NCI-H146 treated with DMSO at 0.1 percent for 48 hours (cell line): ENCODE data around the gene TCEANC2.
A peak's percentile ranks its signal among the peaks of the same experiment; 100 is the strongest.
"Not testable (repeated sequence)": the region's sequence is repeated elsewhere in the genome, so short reads cannot be mapped to it uniquely, and the experiment has no call there.

Experiments
- DNase-seq: peaks from one replicate; lab custom pipeline; 2025; ENCODE audit not compliant: unreplicated experiment; lab: John Stamatoyannopoulos, UW

Gene TCEANC2

GRCh38 chr1:54024811-54025210, 28.6 kb upstream of the TCEANC2 start:
- DNase-seq = not testable (repeated sequence)

GRCh38 chr1:54027848-54028247, 25.6 kb upstream of the TCEANC2 start:
- DNase-seq = peak; percentile 33

GRCh38 chr1:54028306-54029251, 24.8 kb upstream of the TCEANC2 start:
- peak; percentile 10 for DNase-seq

GRCh38 chr1:54037476-54037875, 15.9 kb upstream of the TCEANC2 start:
- no peak for DNase-seq

- DNase-seq = no peak
Observed at GRCh38 chr1:54041806-54042205, 11.6 kb upstream of the TCEANC2 start.

- no peak for DNase-seq
Observed at GRCh38 chr1:54045496-54045895, 7.9 kb upstream of the TCEANC2 start.

GRCh38 chr1:54046671-54047383, 6.6 kb upstream of the TCEANC2 start:
- DNase-seq = peak; percentile 78

- no peak for DNase-seq
Observed at GRCh38 chr1:54047384-54048305, 5.8 kb upstream of the TCEANC2 start.

- DNase-seq = not testable (repeated sequence)
Observed at GRCh38 chr1:54050435-54050834, 3.0 kb upstream of the TCEANC2 start.

- peak; percentile 43 for DNase-seq
Observed at GRCh38 chr1:54051933-54052430, 1.4 kb upstream of the TCEANC2 start.

- peak; percentile 38 for DNase-seq
Observed at GRCh38 chr1:54052431-54052933, 926 bp upstream of the TCEANC2 start.

- DNase-seq = peak; percentile 24
Observed at GRCh38 chr1:54053745-54054437, 483 bp downstream of the TCEANC2 start.

GRCh38 chr1:54054438-54054749, 986 bp downstream of the TCEANC2 start:
- no peak for DNase-seq

- no peak for DNase-seq
Observed at GRCh38 chr1:54064299-54064698, 10.9 kb downstream of the TCEANC2 start.

- no peak for DNase-seq
Observed at GRCh38 chr1:54069791-54070170, 16.4 kb downstream of the TCEANC2 start.

- peak; percentile 39 for DNase-seq
Observed at GRCh38 chr1:54070171-54070837, 16.9 kb downstream of the TCEANC2 start.

- DNase-seq = no peak
Observed at GRCh38 chr1:54077359-54077758, 24.0 kb downstream of the TCEANC2 start.

GRCh38 chr1:54080598-54081049, 27.2 kb downstream of the TCEANC2 start:
- no peak for DNase-seq
